K562 (cell line): ENCODE results near the gene LY6G6D. TPM values are rescaled to one million over a fixed set of nuclear protein-coding genes. Genes with fewer than 3 reads are reported as not detected.

Experiments used
- ETV6 ChIP-seq, 3 experiments: fragments of 150-350 bp in 1 of 3; sonication (generic) in 1 of 3; formaldehyde crosslinking in 1 of 3; IDR thresholded peaks; 2 replicates each; pipeline versions ENCODE4 v1.6.1 to v1.8.0; 2014 to 2022; ENCODE audit warnings: borderline replicate concordance in 2 of 3, low read depth in 2 of 3, antibody characterized with exemption in 1 of 3, low read length in 1 of 3, mild to moderate bottlenecking in 1 of 3, missing genetic modification reagents in 1 of 3
- FOXK1 ChIP-seq: sonication (generic); formaldehyde crosslinking; IDR thresholded peaks from 2 replicates; pipeline ENCODE4 v1.8.0; 2022; ENCODE audit warnings: missing genetic modification reagents, mild to moderate bottlenecking, borderline replicate concordance
- HDGF ChIP-seq: fragments of 450-650 bp; IDR thresholded peaks from 2 replicates; pipeline ENCODE4 v1.6.1; 2016
- SMARCC2 ChIP-seq: fragments of 450-650 bp; IDR thresholded peaks from 2 replicates; pipeline ENCODE4 v1.6.1; 2017; ENCODE audit warnings: antibody characterized with exemption, moderate library complexity, mild to moderate bottlenecking, low read depth
- polyA plus RNA-seq, 8 experiments: library from polyadenylated mRNA; depleted of rRNA in 4 of 8; stranded (reverse) in 5 of 8; unstranded in 3 of 8; fragments of >200 nt; fragmentation: Nextera tagmentation in 2 of 8; fragmentation: Illumina TruSeq in 1 of 8; extraction: Ambion mirVana in 2 of 8; extraction: Trizol in 1 of 8; gene quantifications; 2 replicates each; pipeline versions ENCODE4 v1.2.1 to v1.2.3, GENCODE V29; 2011 to 2014; ENCODE audit warnings: inconsistent platforms in 1 of 8, missing spikeins in 1 of 8
- total RNA-seq, 7 experiments: library from RNA; depleted of rRNA in 6 of 7; stranded (reverse); fragments of >200 nt in 6 of 7; fragmentation: Illumina TruSeq in 2 of 7; extraction: Trizol in 2 of 7; gene quantifications; 2 replicates each; pipeline versions ENCODE4 v1.2.1 to v1.2.3, GENCODE V29; 2011 to 2021; ENCODE audit warnings: low replicate concordance in 1 of 7
- TF ChIP-seq, protein P1 (sequence below), 3 experiments: fragments of 200-800 bp in 1 of 3; fragments of 250-450 bp in 1 of 3; fragments of 450-650 bp in 1 of 3; sonication (Bioruptor Pico) in 1 of 3; sonication (Bioruptor generic) in 1 of 3; formaldehyde crosslinking in 1 of 3; IDR thresholded peaks; 2 replicates each; pipeline versions ENCODE4 v1.6.1 to v1.8.0; 2016 to 2022; ENCODE audit warnings: mild to moderate bottlenecking in 2 of 3, missing genetic modification characterization in 2 of 3, missing compliant biosample characterization in 1 of 3, moderate library complexity in 1 of 3
- TF ChIP-seq, protein P2 (sequence below), 2 experiments: fragments of 450-650 bp; IDR thresholded peaks; 2 replicates each; pipeline ENCODE4 v1.6.1; 2018; ENCODE audit warnings: mild to moderate bottlenecking in 2 of 2, low read depth in 1 of 2; ENCODE audit not compliant: partially characterized antibody in 2 of 2
- TF ChIP-seq, protein P3 (sequence below): fragments of 450-650 bp; IDR thresholded peaks from 2 replicates; pipeline ENCODE4 v1.6.1; 2016; ENCODE audit warnings: low read depth

LY6G6D gene
- total and polyA plus RNA-seq, 9 of the 15 experiments (the other 6 are each of a cell fraction or from before 2014, with no cell fraction given): 0.30 to 0.38 TPM; not detected in 7

DNA sequence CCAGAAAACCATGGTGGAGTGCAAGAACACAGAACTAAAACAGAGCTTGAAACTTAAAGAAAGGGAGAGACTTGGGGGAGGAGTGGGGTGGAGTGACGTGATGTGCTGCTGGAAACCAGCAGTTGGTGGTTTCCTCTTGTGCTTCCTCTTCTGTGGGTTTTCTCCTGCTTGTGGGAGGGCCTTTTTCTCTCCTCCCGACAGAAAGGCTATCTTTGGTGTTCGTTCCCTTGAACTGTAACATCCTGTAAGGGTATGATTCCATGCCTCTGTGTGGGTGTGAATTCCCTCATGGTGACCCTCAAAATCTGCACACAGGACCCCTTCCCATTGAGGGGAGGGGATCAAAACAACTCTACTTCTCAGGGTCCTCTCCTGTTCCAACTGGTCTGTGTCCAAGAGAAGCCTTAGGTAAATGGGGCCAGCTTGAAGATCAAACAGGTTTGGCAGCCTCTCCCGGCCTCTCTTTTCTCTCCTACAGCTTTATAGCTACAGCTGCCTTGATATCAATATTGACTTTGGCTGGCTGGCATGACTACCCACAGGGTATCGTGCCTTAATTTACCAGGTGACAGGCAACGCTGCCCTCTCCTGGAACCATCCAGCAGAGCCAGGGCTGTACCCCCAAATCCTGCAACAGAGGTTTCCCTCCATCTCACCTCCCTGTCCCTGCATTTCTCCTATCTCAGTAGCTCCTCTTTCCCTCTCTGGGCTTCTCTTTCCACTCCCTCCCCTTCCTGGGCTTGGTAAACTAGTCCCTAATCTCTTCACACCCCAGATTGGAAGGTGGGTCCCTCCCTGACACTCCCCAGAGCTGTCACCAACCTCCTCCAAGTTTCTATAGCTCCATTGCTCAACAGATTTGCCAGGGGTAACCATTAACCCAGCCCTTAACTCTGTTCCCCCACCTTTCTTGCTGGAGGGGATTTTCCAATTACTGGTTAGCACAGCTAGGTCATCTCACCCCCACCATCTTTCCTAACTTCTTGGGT is 23.1 kb downstream of the LY6G6D start (continued):
- TF ChIP-seq, protein P1, sequence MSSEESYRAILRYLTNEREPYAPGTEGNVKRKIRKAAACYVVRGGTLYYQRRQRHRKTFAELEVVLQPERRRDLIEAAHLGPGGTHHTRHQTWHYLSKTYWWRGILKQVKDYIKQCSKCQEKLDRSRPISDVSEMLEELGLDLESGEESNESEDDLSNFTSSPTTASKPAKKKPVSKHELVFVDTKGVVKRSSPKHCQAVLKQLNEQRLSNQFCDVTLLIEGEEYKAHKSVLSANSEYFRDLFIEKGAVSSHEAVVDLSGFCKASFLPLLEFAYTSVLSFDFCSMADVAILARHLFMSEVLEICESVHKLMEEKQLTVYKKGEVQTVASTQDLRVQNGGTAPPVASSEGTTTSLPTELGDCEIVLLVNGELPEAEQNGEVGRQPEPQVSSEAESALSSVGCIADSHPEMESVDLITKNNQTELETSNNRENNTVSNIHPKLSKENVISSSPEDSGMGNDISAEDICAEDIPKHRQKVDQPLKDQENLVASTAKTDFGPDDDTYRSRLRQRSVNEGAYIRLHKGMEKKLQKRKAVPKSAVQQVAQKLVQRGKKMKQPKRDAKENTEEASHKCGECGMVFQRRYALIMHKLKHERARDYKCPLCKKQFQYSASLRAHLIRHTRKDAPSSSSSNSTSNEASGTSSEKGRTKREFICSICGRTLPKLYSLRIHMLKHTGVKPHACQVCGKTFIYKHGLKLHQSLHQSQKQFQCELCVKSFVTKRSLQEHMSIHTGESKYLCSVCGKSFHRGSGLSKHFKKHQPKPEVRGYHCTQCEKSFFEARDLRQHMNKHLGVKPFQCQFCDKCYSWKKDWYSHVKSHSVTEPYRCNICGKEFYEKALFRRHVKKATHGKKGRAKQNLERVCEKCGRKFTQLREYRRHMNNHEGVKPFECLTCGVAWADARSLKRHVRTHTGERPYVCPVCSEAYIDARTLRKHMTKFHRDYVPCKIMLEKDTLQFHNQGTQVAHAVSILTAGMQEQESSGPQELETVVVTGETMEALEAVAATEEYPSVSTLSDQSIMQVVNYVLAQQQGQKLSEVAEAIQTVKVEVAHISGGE (CRISPR knock-in tag; IDR thresholded peaks at IDR 0.05): 0 out of 6 replicates have a peak, but pooled peaks of 1 of the 3 experiments have one; percentile 8
- TF ChIP-seq, protein P2, sequence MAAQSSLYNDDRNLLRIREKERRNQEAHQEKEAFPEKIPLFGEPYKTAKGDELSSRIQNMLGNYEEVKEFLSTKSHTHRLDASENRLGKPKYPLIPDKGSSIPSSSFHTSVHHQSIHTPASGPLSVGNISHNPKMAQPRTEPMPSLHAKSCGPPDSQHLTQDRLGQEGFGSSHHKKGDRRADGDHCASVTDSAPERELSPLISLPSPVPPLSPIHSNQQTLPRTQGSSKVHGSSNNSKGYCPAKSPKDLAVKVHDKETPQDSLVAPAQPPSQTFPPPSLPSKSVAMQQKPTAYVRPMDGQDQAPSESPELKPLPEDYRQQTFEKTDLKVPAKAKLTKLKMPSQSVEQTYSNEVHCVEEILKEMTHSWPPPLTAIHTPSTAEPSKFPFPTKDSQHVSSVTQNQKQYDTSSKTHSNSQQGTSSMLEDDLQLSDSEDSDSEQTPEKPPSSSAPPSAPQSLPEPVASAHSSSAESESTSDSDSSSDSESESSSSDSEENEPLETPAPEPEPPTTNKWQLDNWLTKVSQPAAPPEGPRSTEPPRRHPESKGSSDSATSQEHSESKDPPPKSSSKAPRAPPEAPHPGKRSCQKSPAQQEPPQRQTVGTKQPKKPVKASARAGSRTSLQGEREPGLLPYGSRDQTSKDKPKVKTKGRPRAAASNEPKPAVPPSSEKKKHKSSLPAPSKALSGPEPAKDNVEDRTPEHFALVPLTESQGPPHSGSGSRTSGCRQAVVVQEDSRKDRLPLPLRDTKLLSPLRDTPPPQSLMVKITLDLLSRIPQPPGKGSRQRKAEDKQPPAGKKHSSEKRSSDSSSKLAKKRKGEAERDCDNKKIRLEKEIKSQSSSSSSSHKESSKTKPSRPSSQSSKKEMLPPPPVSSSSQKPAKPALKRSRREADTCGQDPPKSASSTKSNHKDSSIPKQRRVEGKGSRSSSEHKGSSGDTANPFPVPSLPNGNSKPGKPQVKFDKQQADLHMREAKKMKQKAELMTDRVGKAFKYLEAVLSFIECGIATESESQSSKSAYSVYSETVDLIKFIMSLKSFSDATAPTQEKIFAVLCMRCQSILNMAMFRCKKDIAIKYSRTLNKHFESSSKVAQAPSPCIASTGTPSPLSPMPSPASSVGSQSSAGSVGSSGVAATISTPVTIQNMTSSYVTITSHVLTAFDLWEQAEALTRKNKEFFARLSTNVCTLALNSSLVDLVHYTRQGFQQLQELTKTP (IDR thresholded peaks at IDR 0.05; ENCODE audit: low read depth in 1 of 2, partially characterized antibody in 2 of 2): peak; percentile 18 to 93
- TF ChIP-seq ETV6 (IDR thresholded peaks at IDR 0.05; ENCODE audit: borderline replicate concordance in 1 of 2, low read depth in 2 of 2, low read length in 1 of 2): peak in 1 of 2 experiments; percentile 94; a peak in 2 of 4 replicates
- TF ChIP-seq ETV6 (CRISPR knock-in tag; IDR thresholded peaks at IDR 0.05; ENCODE audit: borderline replicate concordance): no peak
- TF ChIP-seq SMARCC2: peak; percentile 54; the same call in 1 of the 2 replicates
- no peak; the same call in none of the 2 replicates for TF ChIP-seq FOXK1 (CRISPR knock-in tag)
- no peak for TF ChIP-seq HDGF
- TF ChIP-seq, protein P3, sequence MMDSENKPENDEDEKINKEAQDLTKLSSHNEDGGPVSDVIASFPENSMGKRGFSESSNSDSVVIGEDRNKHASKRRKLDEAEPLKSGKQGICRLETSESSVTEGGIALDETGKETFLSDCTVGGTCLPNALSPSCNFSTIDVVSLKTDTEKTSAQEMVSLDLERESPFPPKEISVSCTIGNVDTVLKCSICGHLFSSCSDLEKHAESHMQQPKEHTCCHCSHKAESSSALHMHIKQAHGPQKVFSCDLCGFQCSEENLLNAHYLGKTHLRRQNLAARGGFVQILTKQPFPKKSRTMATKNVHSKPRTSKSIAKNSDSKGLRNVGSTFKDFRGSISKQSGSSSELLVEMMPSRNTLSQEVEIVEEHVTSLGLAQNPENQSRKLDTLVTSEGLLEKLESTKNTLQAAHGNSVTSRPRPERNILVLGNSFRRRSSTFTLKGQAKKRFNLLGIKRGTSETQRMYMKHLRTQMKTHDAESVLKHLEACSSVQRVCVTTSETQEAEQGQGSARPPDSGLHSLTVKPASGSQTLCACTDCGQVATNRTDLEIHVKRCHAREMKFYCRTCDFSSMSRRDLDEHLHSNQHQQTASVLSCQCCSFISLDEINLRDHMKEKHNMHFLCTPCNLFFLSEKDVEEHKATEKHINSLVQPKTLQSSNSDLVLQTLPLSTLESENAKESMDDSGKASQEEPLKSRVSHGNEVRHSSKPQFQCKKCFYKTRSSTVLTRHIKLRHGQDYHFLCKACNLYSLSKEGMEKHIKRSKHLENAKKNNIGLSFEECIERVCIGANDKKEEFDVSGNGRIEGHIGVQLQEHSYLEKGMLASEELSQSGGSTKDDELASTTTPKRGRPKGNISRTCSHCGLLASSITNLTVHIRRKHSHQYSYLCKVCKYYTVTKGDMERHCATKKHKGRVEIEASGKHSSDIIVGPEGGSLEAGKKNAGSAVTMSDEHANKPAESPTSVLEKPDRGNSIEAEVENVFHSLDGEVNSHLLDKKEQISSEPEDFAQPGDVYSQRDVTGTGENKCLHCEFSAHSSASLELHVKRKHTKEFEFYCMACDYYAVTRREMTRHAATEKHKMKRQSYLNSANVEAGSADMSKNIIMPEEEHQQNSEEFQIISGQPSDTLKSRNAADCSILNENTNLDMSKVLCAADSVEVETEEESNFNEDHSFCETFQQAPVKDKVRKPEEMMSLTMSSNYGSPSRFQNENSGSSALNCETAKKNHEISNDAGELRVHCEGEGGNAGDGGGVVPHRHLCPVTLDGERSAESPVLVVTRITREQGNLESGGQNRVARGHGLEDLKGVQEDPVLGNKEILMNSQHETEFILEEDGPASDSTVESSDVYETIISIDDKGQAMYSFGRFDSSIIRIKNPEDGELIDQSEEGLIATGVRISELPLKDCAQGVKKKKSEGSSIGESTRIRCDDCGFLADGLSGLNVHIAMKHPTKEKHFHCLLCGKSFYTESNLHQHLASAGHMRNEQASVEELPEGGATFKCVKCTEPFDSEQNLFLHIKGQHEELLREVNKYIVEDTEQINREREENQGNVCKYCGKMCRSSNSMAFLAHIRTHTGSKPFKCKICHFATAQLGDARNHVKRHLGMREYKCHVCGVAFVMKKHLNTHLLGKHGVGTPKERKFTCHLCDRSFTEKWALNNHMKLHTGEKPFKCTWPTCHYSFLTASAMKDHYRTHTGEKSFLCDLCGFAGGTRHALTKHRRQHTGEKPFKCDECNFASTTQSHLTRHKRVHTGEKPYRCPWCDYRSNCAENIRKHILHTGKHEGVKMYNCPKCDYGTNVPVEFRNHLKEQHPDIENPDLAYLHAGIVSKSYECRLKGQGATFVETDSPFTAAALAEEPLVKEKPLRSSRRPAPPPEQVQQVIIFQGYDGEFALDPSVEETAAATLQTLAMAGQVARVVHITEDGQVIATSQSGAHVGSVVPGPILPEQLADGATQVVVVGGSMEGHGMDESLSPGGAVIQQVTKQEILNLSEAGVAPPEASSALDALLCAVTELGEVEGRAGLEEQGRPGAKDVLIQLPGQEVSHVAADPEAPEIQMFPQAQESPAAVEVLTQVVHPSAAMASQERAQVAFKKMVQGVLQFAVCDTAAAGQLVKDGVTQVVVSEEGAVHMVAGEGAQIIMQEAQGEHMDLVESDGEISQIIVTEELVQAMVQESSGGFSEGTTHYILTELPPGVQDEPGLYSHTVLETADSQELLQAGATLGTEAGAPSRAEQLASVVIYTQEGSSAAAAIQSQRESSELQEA: no peak
